NCI-H69 (cell line): ENCODE data around the gene ADRA2C.

ENCODE experiments used
- DNase-seq: peaks from one replicate; lab custom pipeline; 2025; lab: John Stamatoyannopoulos, UW

Gene ADRA2C

DNA sequence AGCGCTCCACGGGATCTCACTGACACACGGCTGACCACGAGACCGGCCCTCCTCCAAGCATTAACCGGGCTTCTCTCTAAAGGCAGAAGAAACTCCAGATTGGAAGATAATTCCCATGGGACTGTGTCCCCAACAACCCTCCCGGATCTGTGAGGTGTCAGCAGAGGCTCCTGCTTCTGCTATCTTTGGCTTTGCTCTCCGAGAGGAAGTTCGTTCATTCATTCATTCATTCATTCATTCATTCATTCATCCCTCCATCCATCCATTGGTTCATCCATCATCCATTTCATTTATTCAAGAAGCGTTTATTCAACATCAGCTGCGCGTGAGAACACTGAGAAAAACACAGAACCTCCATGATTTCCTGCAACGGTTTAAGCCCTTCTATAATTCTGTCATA is 11.5 kb downstream of the ADRA2C start:
- DNase-seq: no peak

- DNase-seq: no peak
Observed at GRCh38 chr4:3779509-3779908, 13.3 kb downstream of the ADRA2C start.

DNA sequence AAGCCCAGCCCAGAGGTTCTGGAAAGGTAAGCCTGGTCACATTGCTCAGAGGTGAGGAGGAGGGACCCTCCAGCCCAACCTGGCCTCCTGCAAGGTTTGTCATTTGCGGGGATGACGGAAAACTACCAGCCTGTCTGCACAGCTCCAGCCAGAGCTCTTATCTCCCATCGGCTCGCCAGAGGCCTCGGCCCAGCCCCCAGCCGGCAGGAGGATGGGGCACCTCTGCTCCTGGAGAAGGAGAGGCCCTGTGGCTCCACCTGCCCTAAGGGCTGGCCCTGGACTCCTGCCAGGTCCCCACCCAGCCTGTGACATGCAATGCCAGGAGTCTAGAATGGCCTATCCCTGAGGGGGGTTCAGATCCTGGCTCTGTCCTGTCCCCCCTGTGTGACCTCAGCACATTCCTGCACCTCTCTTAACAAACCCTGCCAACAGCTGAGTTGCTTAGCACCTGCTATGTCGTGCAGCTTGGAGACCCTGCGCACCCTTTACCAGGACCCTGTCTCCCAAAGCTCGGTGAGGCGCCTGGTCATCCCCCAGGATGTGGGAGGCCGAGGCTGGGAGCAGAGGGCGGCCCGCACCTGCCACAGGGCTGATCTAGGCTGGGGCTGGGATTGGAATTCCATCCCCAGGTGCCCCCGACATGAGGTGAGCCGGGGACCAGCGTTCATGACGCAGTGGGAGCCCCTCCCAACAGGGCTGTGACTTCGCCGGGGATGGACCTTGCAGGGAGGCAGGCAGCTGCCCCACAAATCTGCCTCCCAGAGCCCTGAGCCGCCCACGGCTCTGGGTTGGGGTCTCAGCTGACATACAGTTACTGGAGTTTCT is 14.4 kb downstream of the ADRA2C start:
- DNase-seq: peak; percentile 11

DNA sequence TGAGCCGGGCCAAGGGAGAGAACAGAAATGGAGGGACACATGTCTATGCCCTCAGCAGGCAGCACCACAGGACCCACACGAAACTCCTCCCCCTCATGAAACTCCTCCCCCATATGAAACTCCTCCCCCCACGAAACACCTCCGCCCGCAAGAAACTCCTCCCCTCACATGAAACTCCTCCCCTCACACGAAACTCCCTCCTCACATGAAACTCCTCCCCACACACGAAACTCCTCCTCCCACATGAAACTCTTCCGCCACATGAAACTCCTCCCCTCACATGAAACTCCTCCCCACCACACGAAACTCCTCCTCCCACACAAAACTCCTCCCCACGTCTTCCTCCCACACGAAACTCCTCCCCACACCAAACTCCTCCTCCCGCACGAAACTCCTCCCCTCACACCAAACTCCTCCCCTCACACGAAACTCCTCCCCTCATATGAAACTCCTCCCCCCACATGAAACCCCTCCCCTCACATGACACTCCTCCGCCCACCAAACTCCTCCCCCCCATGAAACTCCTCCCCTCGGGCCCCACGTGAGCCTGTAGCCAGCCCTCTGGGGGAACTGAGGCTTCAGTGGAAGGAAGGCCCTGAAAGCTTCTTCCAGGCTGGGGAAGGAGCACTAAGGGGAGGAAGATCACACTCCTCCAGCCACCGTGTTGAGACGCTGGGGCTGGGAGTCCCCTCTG is 15.2 kb downstream of the ADRA2C start:
- no peak for DNase-seq

- DNase-seq: no peak
Observed at GRCh38 chr4:3781997-3782930, 16.1 kb downstream of the ADRA2C start.

GRCh38 chr4:3783693-3784306 is 17.6 kb downstream of the ADRA2C start:
- peak; percentile 33 for DNase-seq

- peak; percentile 18 for DNase-seq
Observed at GRCh38 chr4:3784454-3785291, 18.5 kb downstream of the ADRA2C start.

- DNase-seq: no peak
Observed at GRCh38 chr4:3785292-3785565, 19.0 kb downstream of the ADRA2C start.

- DNase-seq: peak; percentile 41
Observed at GRCh38 chr4:3786196-3786869, 20.1 kb downstream of the ADRA2C start.

DNA sequence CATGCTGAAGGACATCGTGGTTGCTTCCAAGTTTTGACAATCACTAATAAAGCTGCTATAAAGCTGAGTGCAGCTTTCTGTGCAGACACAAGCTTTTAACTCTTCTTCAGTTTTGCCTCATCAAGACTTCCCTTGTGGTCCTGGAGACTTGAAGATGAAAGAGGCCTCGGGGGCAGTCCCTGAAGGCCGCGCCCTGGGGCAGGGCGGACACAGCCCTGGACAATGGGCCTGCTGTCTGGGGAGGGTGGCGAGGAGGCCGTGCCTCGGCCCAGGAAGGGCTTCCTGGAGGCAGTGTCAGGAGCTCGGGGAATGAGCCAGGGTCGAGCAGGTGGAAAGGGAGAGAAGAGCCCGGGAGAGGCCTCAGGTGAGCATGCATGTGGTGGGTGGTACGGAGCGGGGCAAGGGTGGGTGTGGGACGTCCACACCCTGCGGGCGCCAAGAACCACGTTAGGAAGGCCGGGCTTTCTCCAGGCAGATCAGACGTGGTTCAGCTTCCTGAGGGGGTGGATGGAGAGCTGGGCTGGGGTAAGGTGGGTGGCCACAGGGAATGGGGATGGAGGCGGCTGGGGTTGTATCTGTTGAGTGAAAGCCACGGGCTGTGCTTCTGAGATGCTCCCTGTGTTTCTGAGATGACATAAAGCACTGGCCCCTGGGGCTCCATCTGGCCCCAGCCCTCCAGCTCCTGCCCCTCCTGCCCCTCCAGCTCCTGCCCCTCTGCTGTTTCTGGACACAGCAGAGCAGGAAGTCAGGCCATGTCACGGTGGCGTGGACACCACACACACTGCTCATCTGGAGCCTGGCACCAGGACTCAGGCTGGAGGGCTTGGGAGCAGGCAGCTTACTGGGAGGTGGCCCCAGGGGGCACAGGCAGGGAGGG is 21.5 kb downstream of the ADRA2C start:
- DNase-seq: no peak

DNA sequence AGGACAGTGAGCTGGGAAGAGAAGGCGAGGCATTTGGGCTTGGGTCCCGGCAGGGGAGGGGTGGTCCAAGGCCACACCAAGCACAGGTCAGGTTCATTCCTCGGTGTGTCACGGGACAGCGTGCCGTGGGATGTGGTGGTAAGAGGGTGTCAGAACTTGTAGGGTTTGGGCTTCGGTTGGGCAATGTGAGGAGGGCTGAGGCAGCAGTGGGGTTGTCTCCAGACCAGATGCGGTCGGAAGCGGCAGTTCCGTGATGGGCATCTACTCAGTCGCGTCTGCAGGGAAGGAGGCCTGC is 22.1 kb downstream of the ADRA2C start:
- no peak for DNase-seq

GRCh38 chr4:3789587-3789986 is 23.4 kb downstream of the ADRA2C start:
- DNase-seq: no peak

DNA sequence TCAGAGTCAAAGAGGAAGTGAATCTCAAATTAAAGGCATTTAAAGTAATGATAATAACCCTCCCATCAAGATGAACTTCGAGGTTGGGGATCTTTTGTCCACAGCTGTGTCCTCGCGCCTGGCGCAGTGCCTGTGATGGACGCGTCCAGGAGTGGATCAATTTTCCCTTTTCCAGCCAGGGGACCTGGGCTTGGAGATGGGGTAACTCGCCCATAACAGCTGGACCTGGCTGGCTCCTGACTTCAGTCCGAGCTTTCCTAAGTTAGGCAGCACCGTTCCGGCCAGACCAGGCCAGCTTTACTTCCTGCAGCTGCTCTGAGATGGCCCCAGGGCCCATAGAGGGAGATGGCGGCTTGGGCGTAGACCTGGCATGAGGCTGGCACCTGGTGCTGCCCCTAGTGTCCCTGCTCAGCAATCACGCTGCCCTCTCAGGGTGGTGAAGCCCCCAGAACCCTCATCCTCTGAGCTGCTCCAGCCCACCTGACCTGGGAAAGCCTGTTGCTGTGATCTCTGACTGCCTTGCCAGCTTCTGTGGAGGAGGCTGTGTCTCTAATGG is 23.9 kb downstream of the ADRA2C start:
- no peak for DNase-seq

DNA sequence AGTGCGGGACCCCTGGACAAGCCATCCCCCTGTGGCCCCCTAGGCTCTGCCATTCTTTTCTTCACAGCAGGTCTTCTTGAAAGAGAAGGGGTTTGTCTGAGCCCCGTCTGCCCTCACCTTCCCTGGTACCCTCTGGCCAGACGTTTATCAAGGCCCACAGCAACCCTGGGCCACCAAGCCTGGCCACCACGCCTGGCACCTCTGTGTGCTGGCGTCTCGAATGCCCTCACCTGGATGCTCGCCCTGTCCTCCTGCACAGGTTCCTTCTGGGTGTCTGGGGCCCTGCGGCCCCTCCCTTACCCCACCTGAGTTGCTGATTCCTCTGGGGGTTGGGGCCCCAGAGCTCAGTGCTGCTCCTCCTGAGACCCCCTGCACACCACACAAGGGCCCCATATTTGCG is 25.1 kb downstream of the ADRA2C start:
- DNase-seq: no peak

- DNase-seq: no peak
Observed at GRCh38 chr4:3791910-3792542, 25.8 kb downstream of the ADRA2C start.

- peak; percentile 27 for DNase-seq
Observed at GRCh38 chr4:3792813-3793212, 26.6 kb downstream of the ADRA2C start.

DNA sequence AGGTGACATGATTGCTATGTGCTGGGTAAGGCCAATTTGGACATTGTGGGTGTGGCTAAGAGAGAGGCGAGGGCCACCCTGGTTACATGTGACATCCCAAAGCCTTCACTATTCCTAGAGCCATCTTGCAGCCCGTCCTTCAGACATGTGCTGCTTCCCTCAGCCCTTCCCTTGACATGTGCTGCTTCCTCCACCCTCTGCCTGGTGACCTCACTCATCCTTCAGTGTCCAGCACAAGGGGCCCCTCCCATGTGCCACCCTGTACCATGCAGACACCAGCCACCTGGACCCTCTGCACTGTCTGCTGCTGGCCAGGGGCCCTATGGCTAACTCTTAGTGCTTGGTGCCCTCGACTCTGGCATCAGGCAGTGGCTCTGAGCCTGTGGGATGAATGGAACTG is 27.4 kb downstream of the ADRA2C start:
- DNase-seq: no peak

DNA sequence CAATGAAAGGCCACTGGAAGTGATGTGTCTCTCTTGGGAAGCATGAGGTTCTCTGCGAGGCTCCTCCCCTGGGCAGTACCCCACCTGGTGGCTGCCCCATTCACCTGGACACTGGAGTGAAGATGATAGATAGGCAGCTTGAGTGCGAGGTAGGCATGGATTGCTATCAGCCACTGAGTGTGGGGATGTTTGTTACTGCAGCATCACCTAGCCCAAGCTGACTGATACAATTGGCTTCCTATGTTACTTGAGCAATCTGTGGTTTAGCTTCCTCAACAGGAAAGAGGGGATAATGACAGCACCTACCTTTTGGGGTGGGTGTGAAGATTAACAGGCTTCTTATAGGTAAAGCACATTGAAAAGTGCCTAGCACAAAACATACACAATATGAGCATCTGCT is 30.8 kb downstream of the ADRA2C start:
- DNase-seq: no peak
